ENCODE data around the gene TMEM131.

TMEM131 gene

GRCh38 chr2:98013407-98014042, 17.8 kb upstream of the TMEM131 start:
- TF ChIP-seq CTCF (IDR thresholded peaks at IDR 0.05; ENCODE audit: insufficient read depth, low read length, missing control alignments): no peak
- no peak overlapping the region for H3K4me3 ChIP-seq (ENCODE audit: low read depth, low read length)
- DNase-seq (ENCODE audit: low read depth, low spot score): no peak
- CTCF ChIA-PET: interaction anchor here (0.9 to 1.3 kb wide), 2 partner anchors 23 to 206 kb away, joined by 3 read pairs; no protein-coding TSS in a partner anchor
- POLR2A ChIA-PET: interaction anchor here (0.8 kb wide), 1 partner anchor 17 kb away, joined by 3 read pairs; the partner anchor contains the start of gene TMEM131

GRCh38 chr2:98012561-98012991, 16.8 kb upstream of the TMEM131 start:
- DNase-seq (ENCODE audit: low read depth, low spot score): no peak
- H3K4me3 ChIP-seq (ENCODE audit: low read depth, low read length): no peak overlapping the region
- ChIA-PET CTCF (no interaction called here), POLR2A (no interaction called here)
- TF ChIP-seq CTCF (IDR thresholded peaks at IDR 0.05; ENCODE audit: insufficient read depth, low read length, missing control alignments): no peak

GRCh38 chr2:98009887-98010760, 14.4 kb upstream of the TMEM131 start:
- TF ChIP-seq CTCF (IDR thresholded peaks at IDR 0.05; ENCODE audit: insufficient read depth, low read length, missing control alignments): no peak
- H3K4me3 ChIP-seq (ENCODE audit: low read depth, low read length): no peak overlapping the region
- no peak for DNase-seq (ENCODE audit: low read depth, low spot score)
- ChIA-PET CTCF (interaction anchor here (0.8 to 1.1 kb wide), 2 partner anchors 18 to 203 kb away, joined by 4 read pairs; no protein-coding TSS in a partner anchor), POLR2A (interaction anchor here (0.6 kb wide), 1 partner anchor 232 kb away, joined by 3 read pairs; no protein-coding TSS in a partner anchor)

- no peak for TF ChIP-seq CTCF (IDR thresholded peaks at IDR 0.05; ENCODE audit: insufficient read depth, low read length, missing control alignments)
- ChIA-PET CTCF (no interaction called here), POLR2A (no interaction called here)
- DNase-seq (ENCODE audit: low read depth, low spot score): no peak
- H3K4me3 ChIP-seq (ENCODE audit: low read depth, low read length): no peak overlapping the region
Observed at GRCh38 chr2:98008415-98008814, 12.7 kb upstream of the TMEM131 start.

GRCh38 chr2:98006378-98006777, 10.6 kb upstream of the TMEM131 start:
- DNase-seq (ENCODE audit: low read depth, low spot score): no peak
- TF ChIP-seq CTCF (IDR thresholded peaks at IDR 0.05; ENCODE audit: insufficient read depth, low read length, missing control alignments): no peak
- no peak overlapping the region for H3K4me3 ChIP-seq (ENCODE audit: low read depth, low read length)
- ChIA-PET POLR2A (interaction anchor here (0.6 kb wide), 1 partner anchor 283 kb away, joined by 3 read pairs; no protein-coding TSS in a partner anchor), CTCF (no interaction called here)

- no peak for TF ChIP-seq CTCF (IDR thresholded peaks at IDR 0.05; ENCODE audit: insufficient read depth, low read length, missing control alignments)
- no peak overlapping the region for H3K4me3 ChIP-seq (ENCODE audit: low read depth, low read length)
- no peak for DNase-seq (ENCODE audit: low read depth, low spot score)
- ChIA-PET CTCF (no interaction called here), POLR2A (no interaction called here)
Observed at GRCh38 chr2:98004613-98005012, 8.9 kb upstream of the TMEM131 start.

All from AG04449 (cell line).